SK-N-SH (cell line): ENCODE data around the gene UCK2. TPM values are rescaled to one million over a fixed set of nuclear protein-coding genes. Genes with fewer than 3 reads are reported as not detected.
A peak's percentile ranks its signal among the peaks of the same experiment; 100 is the strongest.

Experiments used
- CTCF ChIA-PET: fragments of 300-600, 350-600 bp; formaldehyde crosslinking; extraction: SDS; loops from one replicate; lab custom pipeline; 2021; lab: Yijun Ruan, JAX
- POLR2A ChIA-PET: fragments of 350-600 bp; sonication (Branson Sonifier 250); formaldehyde crosslinking; extraction: SDS; loops from one replicate; lab custom pipeline; 2020; ENCODE audit warnings: antibody characterized with exemption, inconsistent platforms; lab: Yijun Ruan, JAX
- DNase-seq: peaks from one replicate; pipeline ENCODE4 v3.0.0; 2012
- H2AFZ ChIP-seq: fragments of 200-600 bp; sonication (generic); 2 replicates; pipeline ENCODE4 v1.8.1; 2016; ENCODE audit warnings: antibody characterized with exemption, mild to moderate bottlenecking, low read depth
- H3F3A ChIP-seq: fragments of 200-600 bp; sonication (generic); replicated peaks from 2 replicates; pipeline ENCODE3; 2016; ENCODE audit warnings: antibody characterized with exemption, mild to moderate bottlenecking; ENCODE audit not compliant: insufficient read depth
- H3K27ac ChIP-seq, 2 experiments: fragments of 200-500 bp in 1 of 2; fragments of 200-600 bp in 1 of 2; sonication (Bioruptor generic) in 1 of 2; sonication (generic), shearing (Covaris generic) in 1 of 2; 2 replicates each; pipeline versions ENCODE4 v1.5.1 to v1.6.1; 2014 to 2016; ENCODE audit warnings: low read depth in 2 of 2, inconsistent platforms in 1 of 2, low read length in 1 of 2, mild to moderate bottlenecking in 1 of 2, mixed read lengths in 1 of 2
- H3K27me3 ChIP-seq: fragments of 200-600 bp; sonication (generic), shearing (Covaris generic); 2 replicates; pipeline ENCODE4 v1.6.1; 2016; ENCODE audit warnings: mixed run types; ENCODE audit not compliant: insufficient read depth
- H3K36me3 ChIP-seq, 2 experiments: fragments of 200-500 bp in 1 of 2; fragments of 200-600 bp in 1 of 2; sonication (Bioruptor generic) in 1 of 2; sonication (generic) in 1 of 2; replicated peaks in 1 of 2; 2 replicates each; pipeline versions ENCODE3 to v1.5.1; 2014 to 2016; ENCODE audit warnings: low read length in 1 of 2, mild to moderate bottlenecking in 1 of 2; ENCODE audit not compliant: insufficient read depth in 2 of 2, control insufficient read depth in 1 of 2
- H3K4me1 ChIP-seq, 2 experiments: fragments of 200-500 bp in 1 of 2; fragments of 200-600 bp in 1 of 2; sonication (Bioruptor generic) in 1 of 2; sonication (generic), shearing (Covaris generic) in 1 of 2; 2 replicates each; pipeline versions ENCODE4 v1.5.1 to v1.6.1; 2014 to 2016; ENCODE audit warnings: low read depth in 1 of 2, low read length in 1 of 2, mixed run types in 1 of 2; ENCODE audit not compliant: insufficient read depth in 2 of 2, control insufficient read depth in 1 of 2
- H3K4me2 ChIP-seq: fragments of 200-600 bp; sonication (generic), shearing (Covaris generic); 2 replicates; pipeline ENCODE4 v1.6.1; 2017; ENCODE audit warnings: mixed run types
- H3K4me3 ChIP-seq, 2 experiments: fragments of 200-500 bp in 1 of 2; fragments of 200-600 bp in 1 of 2; sonication (Bioruptor generic) in 1 of 2; sonication (generic), shearing (Covaris generic) in 1 of 2; 2 replicates each; pipeline versions ENCODE4 v1.5.1 to v1.8.1; 2014 to 2016; ENCODE audit warnings: low read depth in 2 of 2, inconsistent platforms in 1 of 2, low read length in 1 of 2, mild to moderate bottlenecking in 1 of 2, mixed read lengths in 1 of 2, moderate library complexity in 1 of 2
- H3K79me2 ChIP-seq: fragments of 200-600 bp; sonication (generic); 2 replicates; pipeline ENCODE4 v1.8.1; 2017; ENCODE audit warnings: mild to moderate bottlenecking; ENCODE audit not compliant: insufficient read depth
- H3K9ac ChIP-seq: fragments of 200-600 bp; sonication (generic); 2 replicates; pipeline ENCODE4 v1.6.1; 2017; ENCODE audit warnings: mixed run types
- H3K9me2 ChIP-seq: fragments of 200-600 bp; sonication (generic); 2 replicates; pipeline ENCODE4 v1.6.1; 2017; ENCODE audit warnings: mixed run types
- H3K9me3 ChIP-seq: fragments of 200-600 bp; sonication (generic); 2 replicates; pipeline ENCODE4 v1.6.1; 2017; ENCODE audit warnings: mixed run types, mild to moderate bottlenecking, moderate library complexity
- H4K20me1 ChIP-seq: fragments of 200-600 bp; sonication (generic); 2 replicates; pipeline ENCODE4 v1.6.1; 2017; ENCODE audit warnings: mild to moderate bottlenecking, mixed run types; ENCODE audit not compliant: insufficient read depth
- EZH2phosphoT487 ChIP-seq: fragments of 200-600 bp; sonication (generic); IDR thresholded peaks from 2 replicates; pipeline ENCODE4 v1.6.1; 2017; ENCODE audit warnings: low read depth, mixed run types, mild to moderate bottlenecking, antibody characterized with exemption, moderate library complexity, borderline replicate concordance
- FOSL2 ChIP-seq: IDR thresholded peaks from 2 replicates; pipeline ENCODE4 v1.4.0; 2012; ENCODE audit warnings: low read depth, mild to moderate bottlenecking, moderate library complexity, borderline replicate concordance
- FOXM1 ChIP-seq: IDR thresholded peaks from 2 replicates; pipeline ENCODE4 v1.4.0; 2012; ENCODE audit warnings: low read depth, mild to moderate bottlenecking
- GATA2 ChIP-seq: sonication (generic); formaldehyde crosslinking; IDR thresholded peaks from 2 replicates; pipeline ENCODE4 v1.5.0; 2020; ENCODE audit warnings: mild to moderate bottlenecking, missing genetic modification reagents
- JUND ChIP-seq: IDR thresholded peaks from 2 replicates; pipeline ENCODE4 v1.4.0; 2012
- MEF2A ChIP-seq: IDR thresholded peaks from 2 replicates; pipeline ENCODE4 v1.4.0; 2012; ENCODE audit warnings: low read depth, borderline replicate concordance
- MXI1 ChIP-seq: IDR thresholded peaks from 2 replicates; pipeline ENCODE4 v1.6.1; 2012; ENCODE audit warnings: mild to moderate bottlenecking, low read depth, low read length, improper control_type of control experiment
- NFIC ChIP-seq: IDR thresholded peaks from 2 replicates; pipeline ENCODE4 v1.4.0; 2012; ENCODE audit warnings: borderline replicate concordance
- NRF1 ChIP-seq: IDR thresholded peaks from 2 replicates; pipeline ENCODE4 v1.6.1; 2012; ENCODE audit warnings: low read depth, mild to moderate bottlenecking, low read length
- RAD21 ChIP-seq: IDR thresholded peaks from 2 replicates; pipeline ENCODE4 v1.6.1; 2012; ENCODE audit warnings: mild to moderate bottlenecking, low read length
- RXRA ChIP-seq: IDR thresholded peaks from 2 replicates; pipeline ENCODE4 v1.4.0; 2012; ENCODE audit warnings: low read depth, mild to moderate bottlenecking, borderline replicate concordance
- TAF1 ChIP-seq: IDR thresholded peaks from 2 replicates; pipeline ENCODE4 v1.6.1; 2012; ENCODE audit warnings: low read depth, mild to moderate bottlenecking, low read length, moderate library complexity, borderline replicate concordance
- YY1 ChIP-seq: IDR thresholded peaks from 2 replicates; pipeline ENCODE4 v1.4.0; 2012; ENCODE audit warnings: low read depth, mild to moderate bottlenecking
- WGBS: methylation state at CpG from one replicate; pipeline ENCODE4 v1.1.6; 2017; ENCODE audit warnings: low lambda C conversion rate; 5-methylcytosine and 5-hydroxymethylcytosine counted together
- polyA plus RNA-seq, 3 experiments: library from polyadenylated mRNA; depleted of rRNA; stranded (reverse); fragments of >200 nt; gene quantifications; 2 replicates each; pipeline ENCODE4 v1.2.3, GENCODE V29; 2012
- TF ChIP-seq, protein P1 (sequence below): IDR thresholded peaks from 2 replicates; pipeline ENCODE4 v1.4.0; 2012; ENCODE audit warnings: low read depth
- TF ChIP-seq, protein P2 (sequence below): IDR thresholded peaks from 2 replicates; pipeline ENCODE4; 2012
- TF ChIP-seq, protein P3 (sequence below): fragments of 150-350 bp; IDR thresholded peaks from 2 replicates; pipeline ENCODE4 v1.6.1; 2016; ENCODE audit warnings: mild to moderate bottlenecking, low read depth, low read length
- TF ChIP-seq, protein P4 (sequence below): IDR thresholded peaks from 2 replicates; pipeline ENCODE4 v1.6.1; 2012; ENCODE audit warnings: mild to moderate bottlenecking, low read depth, low read length, moderate library complexity
- TF ChIP-seq, protein P5 (sequence below): fragments of 200-600 bp; sonication (generic); IDR thresholded peaks from 2 replicates; pipeline ENCODE4 v1.6.1; 2017; ENCODE audit warnings: antibody characterized with exemption, mild to moderate bottlenecking, moderate library complexity

Gene UCK2
- polyA plus RNA-seq, 1 of the 3 experiments (the other 2 are of a cell fraction) = 53.7 TPM

DNA sequence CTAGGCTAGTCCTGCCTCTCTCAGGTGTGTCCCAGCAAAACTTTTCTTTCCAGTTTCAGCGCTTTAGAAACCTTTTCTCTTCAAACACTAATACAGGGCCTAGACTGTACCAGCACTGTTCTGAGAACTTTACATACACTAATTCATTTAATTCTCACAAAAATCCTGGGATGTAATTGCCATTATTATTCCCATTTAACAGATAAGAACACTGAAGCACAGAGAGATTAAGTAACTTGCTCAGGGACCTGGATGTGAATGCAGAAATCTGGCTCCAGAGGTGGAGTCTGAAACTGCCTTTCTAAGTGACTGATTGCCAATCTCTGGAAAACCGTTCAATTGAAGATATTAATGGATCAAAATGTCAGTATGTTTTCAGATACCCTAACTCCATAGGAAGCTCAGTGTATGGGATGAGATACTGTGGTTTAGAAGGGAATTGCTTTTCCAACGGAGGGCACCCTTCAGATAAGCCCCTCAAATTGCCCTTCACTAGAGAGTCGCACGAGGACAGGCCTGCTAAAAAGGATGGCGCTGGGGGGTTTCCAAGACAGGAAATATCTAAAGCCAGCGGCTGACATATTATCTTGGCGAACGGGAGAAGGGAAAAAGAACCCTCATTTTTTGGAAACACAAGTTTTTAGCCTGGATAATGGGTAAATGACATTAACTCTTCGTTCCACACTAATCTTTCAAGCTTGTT, 698 bp upstream of the UCK2 start:
- Histone ChIP-seq H3K4me2 (peak overlapping the region; percentile 83; the same call in 1 of the 2 replicates), H3K79me2 (peaks cover 29% of the 10 kb centered on the region), H3K4me3 (peak overlapping the region; percentile 70 to 96), H2AFZ (peak overlapping the region; percentile 90), H3K27me3 (no peaks in the 10 kb centered on the region), H4K20me1 (no peaks in the 10 kb centered on the region), H3F3A (peaks cover 15% of the 10 kb centered on the region), H3K36me3 (no peaks in the 10 kb centered on the region), H3K4me1 (peaks cover 6 to 11% of the 10 kb centered on the region in 2 experiments; a peak in 3 of 4 replicates), H3K9ac (peak overlapping the region; percentile 46; the same call in 1 of the 2 replicates), H3K9me2 (no peaks in the 10 kb centered on the region), H3K9me3 (no peaks in the 10 kb centered on the region), H3K27ac (peak overlapping the region; percentile 37 to 89; a peak in 3 of 4 replicates)
- CTCF ChIA-PET = interaction anchor here (1.1 to 4.2 kb wide), 2 partner anchors 8 to 18 kb away, joined by 5 to 21 read pairs; no protein-coding TSS in a partner anchor
- TF ChIP-seq NRF1 (no peak), GATA2 (CRISPR knock-in tag) (no peak), RAD21 (no peak), JUND (no peak), FOXM1 (no peak)
- TF ChIP-seq, protein P1, sequence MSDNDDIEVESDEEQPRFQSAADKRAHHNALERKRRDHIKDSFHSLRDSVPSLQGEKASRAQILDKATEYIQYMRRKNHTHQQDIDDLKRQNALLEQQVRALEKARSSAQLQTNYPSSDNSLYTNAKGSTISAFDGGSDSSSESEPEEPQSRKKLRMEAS = no peak
- TF ChIP-seq, protein P2, sequence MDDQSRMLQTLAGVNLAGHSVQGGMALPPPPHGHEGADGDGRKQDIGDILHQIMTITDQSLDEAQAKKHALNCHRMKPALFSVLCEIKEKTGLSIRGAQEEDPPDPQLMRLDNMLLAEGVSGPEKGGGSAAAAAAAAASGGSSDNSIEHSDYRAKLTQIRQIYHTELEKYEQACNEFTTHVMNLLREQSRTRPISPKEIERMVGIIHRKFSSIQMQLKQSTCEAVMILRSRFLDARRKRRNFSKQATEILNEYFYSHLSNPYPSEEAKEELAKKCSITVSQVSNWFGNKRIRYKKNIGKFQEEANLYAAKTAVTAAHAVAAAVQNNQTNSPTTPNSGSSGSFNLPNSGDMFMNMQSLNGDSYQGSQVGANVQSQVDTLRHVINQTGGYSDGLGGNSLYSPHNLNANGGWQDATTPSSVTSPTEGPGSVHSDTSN = no peak
- DNase-seq = no peak
- 47% methylated on average over 10 of the region's 10 CpGs for WGBS
- POLR2A ChIA-PET = interaction anchor here (0.5 kb wide), 1 partner anchor 179 kb away, joined by 3 read pairs; no protein-coding TSS in a partner anchor

DNA sequence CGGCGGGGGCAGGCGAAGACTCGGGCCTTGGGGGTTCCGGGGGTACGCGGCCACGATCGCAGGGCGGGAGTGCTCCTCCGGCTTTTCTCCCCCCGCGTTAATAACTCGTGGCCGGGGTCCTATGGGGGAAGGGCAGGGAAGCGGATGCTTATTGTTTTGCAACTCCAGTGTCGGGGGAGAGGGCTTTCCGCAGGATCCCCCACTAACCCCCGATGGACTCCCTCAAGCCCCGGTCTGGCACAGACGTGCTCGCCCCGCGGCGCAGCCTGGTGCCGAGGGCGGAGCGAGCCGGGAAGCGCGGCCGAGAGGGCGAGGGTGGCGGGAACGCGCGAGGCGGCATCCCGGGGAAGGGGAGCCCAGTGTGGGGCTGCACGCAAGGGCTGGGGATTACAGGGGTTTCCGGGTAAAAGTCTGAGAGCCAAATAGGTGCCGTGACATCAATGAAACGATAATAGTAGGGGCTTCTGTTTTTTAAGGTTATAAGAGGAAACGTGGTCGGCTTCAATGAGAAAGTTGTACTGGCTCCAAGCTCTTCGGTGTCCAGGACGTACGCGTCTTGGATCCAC, 772 bp downstream of the UCK2 start:
- DNase-seq = peak; percentile 83
- Histone ChIP-seq H2AFZ (peak overlapping the region; percentile 85), H3F3A (peaks cover 15% of the 10 kb centered on the region), H3K79me2 (peaks cover 43% of the 10 kb centered on the region), H3K9ac (peak overlapping the region; percentile 71), H3K4me2 (peak overlapping the region; percentile 83), H3K4me3 (peak overlapping the region; percentile 70 to 96), H3K27me3 (no peaks in the 10 kb centered on the region), H3K9me2 (no peaks in the 10 kb centered on the region), H3K36me3 (no peaks in the 10 kb centered on the region), H3K9me3 (no peaks in the 10 kb centered on the region), H4K20me1 (peaks cover 9% of the 10 kb centered on the region; the same call in 1 of the 2 replicates), H3K4me1 (peaks cover 10 to 11% of the 10 kb centered on the region in 2 experiments; a peak in 3 of 4 replicates), H3K27ac (peak overlapping the region; percentile 70 to 89)
- CTCF ChIA-PET = interaction anchor here (0.8 to 4.2 kb wide), 12 partner anchors 11 to 227 kb away, joined by 3 to 21 read pairs (median 4); no protein-coding TSS in a partner anchor
- POLR2A ChIA-PET = interaction anchor here (0.7 to 1.7 kb wide), 7 partner anchors 11 to 130 kb away, joined by 3 to 9 read pairs (median 4); partner anchors contain the start of gene ALDH9A1
- WGBS = 1% methylated on average over 42 of the region's 49 CpGs
- TF ChIP-seq, protein P3, sequence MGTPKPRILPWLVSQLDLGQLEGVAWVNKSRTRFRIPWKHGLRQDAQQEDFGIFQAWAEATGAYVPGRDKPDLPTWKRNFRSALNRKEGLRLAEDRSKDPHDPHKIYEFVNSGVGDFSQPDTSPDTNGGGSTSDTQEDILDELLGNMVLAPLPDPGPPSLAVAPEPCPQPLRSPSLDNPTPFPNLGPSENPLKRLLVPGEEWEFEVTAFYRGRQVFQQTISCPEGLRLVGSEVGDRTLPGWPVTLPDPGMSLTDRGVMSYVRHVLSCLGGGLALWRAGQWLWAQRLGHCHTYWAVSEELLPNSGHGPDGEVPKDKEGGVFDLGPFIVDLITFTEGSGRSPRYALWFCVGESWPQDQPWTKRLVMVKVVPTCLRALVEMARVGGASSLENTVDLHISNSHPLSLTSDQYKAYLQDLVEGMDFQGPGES = no peak
- TF ChIP-seq MEF2A (no peak), NFIC (no peak), MXI1 (no peak), FOSL2 (no peak), RXRA (no peak), TAF1 (peak; percentile 21; the same call in 1 of the 2 replicates), EZH2phosphoT487 (no peak), YY1 (no peak)
- TF ChIP-seq, protein P4, sequence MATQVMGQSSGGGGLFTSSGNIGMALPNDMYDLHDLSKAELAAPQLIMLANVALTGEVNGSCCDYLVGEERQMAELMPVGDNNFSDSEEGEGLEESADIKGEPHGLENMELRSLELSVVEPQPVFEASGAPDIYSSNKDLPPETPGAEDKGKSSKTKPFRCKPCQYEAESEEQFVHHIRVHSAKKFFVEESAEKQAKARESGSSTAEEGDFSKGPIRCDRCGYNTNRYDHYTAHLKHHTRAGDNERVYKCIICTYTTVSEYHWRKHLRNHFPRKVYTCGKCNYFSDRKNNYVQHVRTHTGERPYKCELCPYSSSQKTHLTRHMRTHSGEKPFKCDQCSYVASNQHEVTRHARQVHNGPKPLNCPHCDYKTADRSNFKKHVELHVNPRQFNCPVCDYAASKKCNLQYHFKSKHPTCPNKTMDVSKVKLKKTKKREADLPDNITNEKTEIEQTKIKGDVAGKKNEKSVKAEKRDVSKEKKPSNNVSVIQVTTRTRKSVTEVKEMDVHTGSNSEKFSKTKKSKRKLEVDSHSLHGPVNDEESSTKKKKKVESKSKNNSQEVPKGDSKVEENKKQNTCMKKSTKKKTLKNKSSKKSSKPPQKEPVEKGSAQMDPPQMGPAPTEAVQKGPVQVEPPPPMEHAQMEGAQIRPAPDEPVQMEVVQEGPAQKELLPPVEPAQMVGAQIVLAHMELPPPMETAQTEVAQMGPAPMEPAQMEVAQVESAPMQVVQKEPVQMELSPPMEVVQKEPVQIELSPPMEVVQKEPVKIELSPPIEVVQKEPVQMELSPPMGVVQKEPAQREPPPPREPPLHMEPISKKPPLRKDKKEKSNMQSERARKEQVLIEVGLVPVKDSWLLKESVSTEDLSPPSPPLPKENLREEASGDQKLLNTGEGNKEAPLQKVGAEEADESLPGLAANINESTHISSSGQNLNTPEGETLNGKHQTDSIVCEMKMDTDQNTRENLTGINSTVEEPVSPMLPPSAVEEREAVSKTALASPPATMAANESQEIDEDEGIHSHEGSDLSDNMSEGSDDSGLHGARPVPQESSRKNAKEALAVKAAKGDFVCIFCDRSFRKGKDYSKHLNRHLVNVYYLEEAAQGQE = no peak
- TF ChIP-seq, protein P5, sequence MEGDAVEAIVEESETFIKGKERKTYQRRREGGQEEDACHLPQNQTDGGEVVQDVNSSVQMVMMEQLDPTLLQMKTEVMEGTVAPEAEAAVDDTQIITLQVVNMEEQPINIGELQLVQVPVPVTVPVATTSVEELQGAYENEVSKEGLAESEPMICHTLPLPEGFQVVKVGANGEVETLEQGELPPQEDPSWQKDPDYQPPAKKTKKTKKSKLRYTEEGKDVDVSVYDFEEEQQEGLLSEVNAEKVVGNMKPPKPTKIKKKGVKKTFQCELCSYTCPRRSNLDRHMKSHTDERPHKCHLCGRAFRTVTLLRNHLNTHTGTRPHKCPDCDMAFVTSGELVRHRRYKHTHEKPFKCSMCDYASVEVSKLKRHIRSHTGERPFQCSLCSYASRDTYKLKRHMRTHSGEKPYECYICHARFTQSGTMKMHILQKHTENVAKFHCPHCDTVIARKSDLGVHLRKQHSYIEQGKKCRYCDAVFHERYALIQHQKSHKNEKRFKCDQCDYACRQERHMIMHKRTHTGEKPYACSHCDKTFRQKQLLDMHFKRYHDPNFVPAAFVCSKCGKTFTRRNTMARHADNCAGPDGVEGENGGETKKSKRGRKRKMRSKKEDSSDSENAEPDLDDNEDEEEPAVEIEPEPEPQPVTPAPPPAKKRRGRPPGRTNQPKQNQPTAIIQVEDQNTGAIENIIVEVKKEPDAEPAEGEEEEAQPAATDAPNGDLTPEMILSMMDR = peak; percentile 40
